Measurements from ENCODE around the gene PPP2R2D.

Gene PPP2R2D

DNA sequence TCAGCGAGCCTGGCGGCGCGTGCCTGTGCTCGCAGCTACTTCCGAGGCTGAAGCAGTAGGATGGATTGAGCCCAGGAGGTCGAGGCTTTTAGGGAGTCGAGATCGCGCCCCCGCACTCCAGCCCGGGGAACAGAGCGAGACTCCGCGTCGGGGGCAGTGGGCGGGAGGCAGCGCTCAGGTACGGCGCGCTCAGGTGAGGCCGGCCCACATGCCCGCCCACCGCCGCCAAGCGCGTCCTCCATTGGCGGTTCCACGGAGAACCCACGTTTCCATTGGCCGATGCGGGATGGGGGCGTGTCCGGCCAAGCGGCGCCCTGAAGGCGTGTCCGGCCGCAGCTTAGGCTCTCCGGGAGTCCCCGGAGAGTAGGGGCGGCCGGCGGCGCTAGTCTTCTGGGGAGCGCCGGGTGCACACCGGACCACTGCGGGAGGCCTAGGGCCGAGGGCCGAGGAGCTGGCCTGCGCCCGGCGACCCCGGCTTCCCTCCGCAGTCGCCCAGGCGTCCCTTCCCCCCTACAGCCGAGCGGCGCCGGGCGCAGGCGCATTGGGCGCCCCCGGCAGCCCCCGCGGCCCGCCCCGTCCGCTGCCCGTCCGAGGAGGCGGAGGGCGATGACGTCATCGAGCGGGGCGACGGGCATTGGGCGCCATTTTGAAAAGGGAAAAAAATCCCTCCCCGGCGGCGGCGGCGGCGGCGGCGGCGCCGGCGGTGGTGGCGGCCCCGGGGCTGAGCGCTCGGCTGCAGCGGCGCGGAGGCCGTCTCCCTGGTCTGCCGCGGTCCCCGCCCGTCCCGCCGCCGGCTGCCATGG lies at the start of gene PPP2R2D:
PPP2R2D (plus strand) TSS at position 659 of the 803 bp plus-strand sequence; CDS start at position 800, 141 bp downstream.
- Mint-ChIP-seq H3K4me3 (peak within 1 kb of the TSS; percentile 81), H3K4me1 (peaks cover 64% of the 10 kb centered on the region)

DNA sequence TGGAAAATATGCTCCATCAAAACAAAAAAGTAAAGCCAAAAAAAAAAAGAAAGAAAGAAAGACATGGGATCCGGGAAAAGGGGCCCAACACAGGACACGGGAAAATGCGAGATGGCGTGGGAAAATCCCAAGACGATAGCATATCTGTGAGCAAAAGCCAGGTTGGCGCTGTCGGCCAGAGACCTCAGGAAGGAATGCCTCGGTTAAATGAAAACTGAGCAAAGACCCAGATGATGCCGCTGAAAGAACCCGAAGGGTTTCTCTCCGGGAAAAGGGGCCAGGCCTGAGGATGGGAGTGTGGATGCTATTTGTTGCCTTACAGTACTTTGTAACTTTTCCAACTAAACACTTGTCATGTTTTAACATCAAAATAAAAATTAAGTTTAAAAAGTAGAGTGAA lies 49.5 kb upstream of the PPP2R2D start:
- H3K4me3 Mint-ChIP-seq: no peak overlapping the region
- H3K4me1 Mint-ChIP-seq: no peaks in the 10 kb centered on the region
- ATAC-seq (no peak), DNase-seq (ENCODE audit: low spot score in 2 of 2) (no peak)
- peaks cover 5% of the 10 kb centered on the region for H3K9me3 Mint-ChIP-seq
- peak overlapping the region; percentile 60 for H3K27ac Mint-ChIP-seq
- H3K36me3 Mint-ChIP-seq: peaks cover 11% of the 10 kb centered on the region

More for the DNA sequence above, at the start of gene PPP2R2D:
- Mint-ChIP-seq H3K9me3 (no peaks in the 10 kb centered on the region), H3K36me3 (peaks cover 48% of the 10 kb centered on the region), H3K27ac (peak within 1 kb of the TSS; percentile 90)
- peak; percentile 87 for ATAC-seq
- DNase-seq (ENCODE audit: low spot score in 2 of 2): peak; percentile 95 to 98

DNA sequence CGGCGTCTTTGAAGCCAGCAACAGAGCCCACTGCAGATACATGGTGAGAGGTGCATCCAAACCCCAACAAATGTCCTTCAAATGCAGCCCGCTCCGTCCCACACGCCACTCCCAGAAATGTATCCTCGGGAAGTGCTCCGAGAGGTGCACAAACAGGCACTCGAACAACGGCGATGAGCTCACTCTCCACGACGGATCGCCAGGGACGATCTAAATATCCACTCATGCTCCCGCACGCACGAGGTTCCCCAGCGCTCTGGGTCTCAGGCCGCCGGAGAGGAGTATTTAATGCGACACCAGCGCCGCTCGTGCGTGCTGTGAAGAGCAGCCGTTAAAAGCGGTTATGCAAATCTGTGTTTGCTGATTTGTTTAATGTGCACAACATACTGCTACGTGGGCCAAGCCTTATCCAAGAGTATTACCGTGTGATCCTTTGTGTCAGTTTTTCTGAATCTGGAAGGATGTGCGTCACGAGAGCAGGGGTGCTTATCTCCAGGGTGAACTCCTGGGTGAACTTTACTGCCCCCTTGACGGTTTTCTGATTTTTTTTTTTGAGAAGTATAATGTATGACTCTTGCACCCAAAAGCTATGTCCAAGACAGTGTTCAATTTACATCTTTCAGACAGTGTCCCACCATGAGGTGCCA lies 48.5 kb upstream of the PPP2R2D start:
- H3K27ac Mint-ChIP-seq: no peak overlapping the region
- DNase-seq (ENCODE audit: low spot score in 2 of 2) (no peak), ATAC-seq (no peak)
- H3K4me1 Mint-ChIP-seq: no peaks in the 10 kb centered on the region
- H3K36me3 Mint-ChIP-seq: peaks cover 11% of the 10 kb centered on the region
- H3K9me3 Mint-ChIP-seq: peaks cover 5% of the 10 kb centered on the region
- no peak overlapping the region for H3K4me3 Mint-ChIP-seq

DNA sequence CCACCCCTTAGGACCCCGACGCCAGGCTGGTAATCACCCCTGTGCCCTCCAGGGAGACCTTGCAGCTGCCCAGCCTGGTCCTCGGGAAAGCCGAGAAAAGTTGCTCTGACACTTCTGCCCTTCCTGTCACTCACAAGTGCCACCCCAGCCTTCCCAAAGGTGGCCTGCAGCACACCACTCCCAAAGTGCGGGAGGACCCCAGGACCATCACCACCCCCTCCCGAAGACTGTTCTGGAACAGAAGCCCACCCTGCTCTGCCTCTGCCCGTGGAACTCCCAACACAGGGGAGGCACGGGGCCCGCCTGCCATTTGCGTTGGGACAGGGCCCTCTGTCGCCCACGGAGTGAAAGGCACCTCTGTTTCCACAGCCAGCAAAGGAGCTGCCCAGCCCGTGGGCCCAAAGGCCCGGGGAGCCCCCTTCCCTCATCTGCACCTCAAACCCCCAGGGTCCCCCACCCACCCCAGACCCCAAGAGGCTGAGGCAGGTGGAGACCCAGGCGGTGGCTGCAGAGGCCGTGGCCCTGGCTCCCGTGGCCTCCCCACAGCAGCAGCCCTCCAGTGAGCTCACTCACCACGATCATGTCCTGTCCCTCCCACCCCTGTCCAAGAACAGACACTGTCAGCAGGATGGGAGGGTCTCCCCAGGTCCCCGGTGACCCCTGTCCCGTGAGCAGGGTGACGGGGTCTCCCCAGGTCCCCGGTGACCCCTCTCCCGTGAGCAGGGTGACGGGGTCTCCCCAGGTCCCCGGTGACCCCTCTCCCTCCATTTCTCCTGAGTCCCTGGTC lies 47.8 kb upstream of the PPP2R2D start:
- no peak for ATAC-seq
- H3K9me3 Mint-ChIP-seq: peaks cover 5% of the 10 kb centered on the region
- DNase-seq (ENCODE audit: low spot score in 2 of 2): no peak
- H3K4me3 Mint-ChIP-seq: no peak overlapping the region
- no peaks in the 10 kb centered on the region for H3K4me1 Mint-ChIP-seq
- no peak overlapping the region for H3K27ac Mint-ChIP-seq
- H3K36me3 Mint-ChIP-seq: peaks cover 11% of the 10 kb centered on the region

DNA sequence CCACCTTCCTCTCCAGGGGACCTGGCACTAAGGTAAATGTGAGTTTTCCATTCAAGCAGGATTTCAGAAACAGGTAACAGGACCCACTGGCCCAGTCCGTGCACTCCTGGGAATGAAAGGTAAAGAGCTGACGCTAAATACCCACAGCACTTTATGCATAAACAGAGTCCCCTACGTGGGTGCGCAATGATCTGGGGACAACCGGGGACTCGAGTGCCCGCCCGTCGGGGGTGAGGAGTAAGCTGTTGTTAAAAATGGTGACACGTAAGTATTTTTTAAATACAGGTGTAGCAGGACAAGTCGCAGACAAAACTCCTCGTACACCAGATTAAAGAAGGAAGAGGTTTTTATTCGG lies 47.2 kb upstream of the PPP2R2D start:
- H3K4me1 Mint-ChIP-seq: no peaks in the 10 kb centered on the region
- ATAC-seq (no peak), DNase-seq (ENCODE audit: low spot score in 2 of 2) (no peak)
- no peak overlapping the region for H3K4me3 Mint-ChIP-seq
- peaks cover 5% of the 10 kb centered on the region for H3K9me3 Mint-ChIP-seq
- H3K27ac Mint-ChIP-seq: no peak overlapping the region
- H3K36me3 Mint-ChIP-seq: peaks cover 11% of the 10 kb centered on the region

DNA sequence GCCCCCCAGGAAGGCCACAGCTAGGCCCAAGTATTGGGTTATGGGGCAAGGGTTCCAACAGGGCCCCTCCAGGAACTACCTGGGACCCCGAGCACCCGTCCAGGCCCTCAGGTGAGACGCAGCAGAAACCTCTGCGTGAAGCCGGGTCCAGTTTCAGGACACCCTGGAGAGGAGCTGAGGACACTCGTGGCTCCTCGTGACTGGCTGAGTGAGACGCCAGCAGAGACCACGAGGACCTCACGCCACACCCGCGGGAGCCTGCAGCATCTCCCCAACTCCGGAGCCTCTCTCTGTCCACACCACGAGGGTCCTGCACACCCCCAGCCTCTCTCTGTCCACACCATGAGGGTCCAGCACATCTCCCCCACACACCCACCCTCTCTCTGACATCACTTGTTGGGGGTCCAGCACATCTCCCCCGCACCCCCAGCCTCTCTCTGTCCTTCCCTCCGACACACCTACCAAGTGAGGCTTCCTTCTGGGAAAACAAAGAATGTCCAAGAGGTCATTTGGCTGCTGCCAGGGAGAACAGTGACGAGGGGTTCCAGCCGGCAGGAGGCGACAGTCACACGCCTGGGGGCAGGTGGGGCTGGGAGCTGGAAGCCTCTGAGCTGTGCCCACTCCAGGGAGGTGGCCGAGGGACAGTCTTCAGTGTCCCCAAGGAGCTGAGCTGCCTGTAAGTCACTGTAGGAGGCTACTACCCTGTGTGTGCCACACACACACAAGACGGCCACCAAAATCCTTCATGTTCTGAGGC lies 46.1 kb upstream of the PPP2R2D start:
- no peaks in the 10 kb centered on the region for H3K4me1 Mint-ChIP-seq
- no peak overlapping the region for H3K27ac Mint-ChIP-seq
- no peak overlapping the region for H3K4me3 Mint-ChIP-seq
- peaks cover 5% of the 10 kb centered on the region for H3K9me3 Mint-ChIP-seq
- DNase-seq (ENCODE audit: low spot score in 2 of 2) (no peak), ATAC-seq (no peak)
- H3K36me3 Mint-ChIP-seq: peaks cover 11% of the 10 kb centered on the region

DNA sequence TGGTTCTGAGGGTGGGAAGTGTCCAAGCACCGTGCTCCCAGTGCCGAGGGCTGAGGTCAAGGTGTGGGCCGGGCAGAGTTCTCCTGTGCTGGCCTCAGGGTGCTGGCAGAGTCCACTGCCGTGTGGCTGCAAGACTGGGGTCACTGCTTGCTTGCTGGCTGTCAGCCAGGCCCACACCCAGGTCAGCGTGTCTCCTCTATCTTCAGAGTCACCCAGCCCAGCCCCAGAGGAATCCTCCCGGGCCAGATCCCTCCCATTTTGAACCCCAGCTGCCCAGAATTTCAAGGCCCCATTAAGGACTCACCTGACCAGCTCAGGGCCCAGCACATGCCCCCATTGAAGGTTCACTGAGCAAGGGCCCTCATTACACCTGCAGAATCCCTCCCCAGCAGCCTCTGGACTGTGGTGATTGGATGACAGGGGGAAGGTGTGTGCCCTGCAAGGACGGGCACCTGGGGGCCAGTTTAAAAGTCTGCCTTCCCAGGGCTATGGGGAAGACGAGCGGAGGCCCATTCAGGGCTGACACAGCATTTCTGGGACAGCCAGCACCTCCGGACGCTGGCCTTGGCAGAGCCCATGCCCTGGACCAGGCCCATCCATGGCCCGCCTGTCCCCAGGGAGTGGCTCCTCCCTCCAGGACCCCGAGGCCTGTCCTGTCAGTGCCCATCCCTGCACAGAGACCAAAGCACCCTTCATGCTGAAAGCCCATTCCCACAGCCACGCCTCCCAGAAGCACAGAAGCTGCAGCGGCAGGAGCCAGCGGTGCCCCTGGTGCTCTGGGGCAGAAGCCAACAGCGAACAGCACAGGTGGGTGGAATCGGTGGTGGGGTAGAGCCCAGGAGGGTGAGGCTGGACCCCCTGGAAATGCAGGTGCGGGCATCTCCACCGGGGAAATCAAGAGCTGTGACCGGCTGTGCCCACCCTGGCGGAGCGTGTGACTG lies 45.1 kb upstream of the PPP2R2D start:
- ATAC-seq: no peak
- peaks cover 5% of the 10 kb centered on the region for H3K9me3 Mint-ChIP-seq

DNA sequence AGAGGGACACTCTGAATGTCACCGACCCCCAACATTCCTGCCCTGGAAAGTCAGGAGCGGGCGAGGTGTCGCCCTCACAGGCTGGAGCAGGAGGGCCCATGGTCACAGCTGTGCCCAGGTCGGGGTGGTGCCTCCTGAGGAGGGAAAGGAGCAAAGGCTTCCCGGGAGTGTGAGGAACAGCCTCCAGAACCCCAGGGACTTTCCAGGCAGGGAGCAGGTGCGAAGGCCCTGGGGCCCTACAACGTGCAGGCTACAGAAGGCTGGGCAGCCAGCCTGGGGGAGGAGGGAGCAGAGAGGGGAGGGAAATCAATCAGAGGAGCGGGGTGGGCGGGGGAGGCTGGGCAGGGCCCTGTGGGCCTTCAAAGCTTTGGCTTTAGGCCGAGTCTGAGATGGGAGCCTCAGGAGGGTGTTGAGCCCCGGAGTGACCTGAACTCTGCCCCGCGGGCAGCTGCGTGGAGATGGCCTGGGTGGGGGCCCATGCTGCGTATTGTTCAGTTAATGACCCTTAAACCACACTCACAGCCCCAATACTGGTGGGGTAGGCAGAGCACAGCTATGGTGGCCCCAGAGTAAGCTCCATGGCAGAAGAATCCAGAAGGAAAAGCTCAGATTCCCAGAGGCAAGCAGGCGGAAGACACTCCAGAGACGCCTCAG lies 44.2 kb upstream of the PPP2R2D start:
- H3K4me1 Mint-ChIP-seq: no peaks in the 10 kb centered on the region
- H3K27ac Mint-ChIP-seq: no peak overlapping the region
- H3K9me3 Mint-ChIP-seq: no peaks in the 10 kb centered on the region
- ATAC-seq (no peak), DNase-seq (ENCODE audit: low spot score in 2 of 2) (no peak)
- H3K36me3 Mint-ChIP-seq: no peaks in the 10 kb centered on the region
- no peak overlapping the region for H3K4me3 Mint-ChIP-seq

More for the DNA sequence above, 45.1 kb upstream of the PPP2R2D start:
- H3K27ac Mint-ChIP-seq: no peak overlapping the region
- H3K4me3 Mint-ChIP-seq: no peak overlapping the region
- peaks cover 7% of the 10 kb centered on the region for H3K36me3 Mint-ChIP-seq
- no peaks in the 10 kb centered on the region for H3K4me1 Mint-ChIP-seq
- no peak for DNase-seq (ENCODE audit: low spot score in 2 of 2)

DNA sequence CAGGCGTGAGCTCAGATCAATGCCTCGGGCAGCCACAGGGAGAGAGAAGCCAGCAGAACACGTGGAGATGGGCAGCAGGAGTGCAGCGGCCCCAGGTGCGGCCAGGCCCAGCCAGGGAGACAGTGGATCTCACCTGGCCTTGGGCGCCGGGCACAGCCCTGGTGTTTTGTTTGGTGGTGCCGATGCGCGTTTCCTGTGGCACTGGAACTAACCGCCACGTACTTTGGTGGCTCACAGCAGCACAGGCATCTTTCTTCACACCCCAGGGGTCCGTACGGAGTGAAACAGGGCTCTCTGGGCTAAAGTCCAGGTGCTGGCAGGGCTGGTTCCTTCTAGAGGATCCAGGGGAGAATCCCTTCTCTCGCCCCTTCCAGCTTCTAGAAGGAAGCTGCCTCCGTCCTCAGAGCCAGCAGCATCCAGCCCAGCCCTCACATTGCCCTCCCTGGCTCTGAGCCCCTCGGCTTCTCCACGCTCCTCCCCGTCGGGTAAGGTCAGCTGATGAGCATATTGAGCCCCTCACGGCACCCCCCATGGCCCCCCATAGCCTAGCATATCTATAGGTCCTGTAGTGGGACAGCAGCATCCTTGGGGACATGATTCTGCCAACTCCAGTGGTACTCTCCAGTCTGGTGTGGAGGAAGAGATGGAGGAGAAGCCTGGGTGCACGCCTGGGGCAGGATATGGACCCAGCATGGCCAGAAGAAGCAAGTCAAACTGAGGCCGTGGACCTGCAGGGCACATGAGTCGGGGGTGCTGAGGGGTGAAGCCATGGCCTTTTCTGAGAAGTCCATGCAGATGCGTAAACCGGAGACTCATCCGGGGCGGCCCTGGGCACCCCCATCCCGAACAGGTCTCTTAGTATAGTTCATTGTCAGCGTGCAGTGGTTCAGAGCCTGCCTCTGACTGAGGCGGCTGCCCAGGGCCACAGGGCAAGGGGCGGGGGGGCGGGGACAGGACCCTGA lies 43.4 kb upstream of the PPP2R2D start:
- H3K27ac Mint-ChIP-seq: no peak overlapping the region
- no peaks in the 10 kb centered on the region for H3K9me3 Mint-ChIP-seq
- no peaks in the 10 kb centered on the region for H3K4me1 Mint-ChIP-seq
- no peak for ATAC-seq
- no peak for DNase-seq (ENCODE audit: low spot score in 2 of 2)
- no peak overlapping the region for H3K4me3 Mint-ChIP-seq
- no peaks in the 10 kb centered on the region for H3K36me3 Mint-ChIP-seq

DNA sequence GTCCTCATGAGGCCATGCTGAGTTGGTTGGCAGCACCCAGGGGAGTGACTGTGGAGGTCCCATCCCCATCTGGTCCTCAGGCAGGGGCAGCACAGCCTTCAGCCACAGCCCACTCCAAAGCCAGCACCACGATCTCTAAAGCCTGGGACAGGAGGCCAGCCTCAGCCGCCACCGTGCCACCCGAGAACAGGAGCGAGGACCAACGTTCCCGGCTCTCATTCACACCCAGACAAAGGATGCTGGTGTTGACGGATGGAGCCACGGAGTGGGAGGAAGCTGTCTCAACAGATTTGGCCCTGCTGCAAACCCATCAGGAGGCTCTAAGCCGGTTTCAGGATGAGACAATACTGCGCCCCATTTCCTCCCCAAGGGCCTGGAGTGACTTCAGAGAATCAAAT lies 42.7 kb upstream of the PPP2R2D start:
- no peak overlapping the region for H3K27ac Mint-ChIP-seq
- no peaks in the 10 kb centered on the region for H3K36me3 Mint-ChIP-seq
- DNase-seq (ENCODE audit: low spot score in 2 of 2) (no peak), ATAC-seq (no peak)
- H3K9me3 Mint-ChIP-seq: no peaks in the 10 kb centered on the region
- no peak overlapping the region for H3K4me3 Mint-ChIP-seq
- H3K4me1 Mint-ChIP-seq: no peaks in the 10 kb centered on the region

DNA sequence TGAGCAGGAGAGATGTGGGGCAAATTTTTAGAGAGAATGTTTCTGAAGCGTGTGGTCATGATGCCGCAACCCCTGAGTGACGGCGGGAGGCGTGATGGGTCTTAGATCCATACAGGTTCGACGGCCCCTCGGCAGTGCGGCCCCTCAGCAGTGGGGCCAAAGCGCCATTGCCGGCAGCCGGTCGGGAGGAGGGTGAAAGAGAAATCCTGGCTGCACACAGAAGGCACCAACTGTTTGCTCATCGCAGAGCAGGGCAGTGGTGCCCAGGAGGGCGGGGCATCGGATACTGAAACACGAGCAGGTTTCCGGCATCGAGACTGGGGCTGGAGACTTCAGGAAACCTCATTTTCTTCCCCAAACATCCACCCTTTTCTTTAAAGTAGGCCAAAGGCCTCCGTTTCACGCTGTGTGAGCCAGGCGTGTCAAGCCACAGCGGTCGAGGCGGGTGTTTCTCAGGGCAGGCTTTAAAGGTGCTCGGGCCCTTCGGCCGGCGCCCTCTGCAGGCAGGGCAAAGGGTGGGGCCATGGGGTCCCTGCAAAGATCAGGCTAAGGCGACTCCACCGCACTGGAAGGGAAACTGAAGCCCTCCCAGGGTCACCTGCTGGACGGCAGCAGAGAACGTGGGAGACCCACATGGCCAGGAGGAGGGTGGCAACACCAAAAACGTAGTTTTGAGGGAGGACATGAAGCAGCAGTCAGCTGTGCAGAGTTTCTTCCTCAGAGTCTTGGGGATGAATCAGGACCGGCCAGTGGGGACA lies 42.0 kb upstream of the PPP2R2D start:
- H3K27ac Mint-ChIP-seq: no peak overlapping the region
- H3K4me1 Mint-ChIP-seq: no peaks in the 10 kb centered on the region
- ATAC-seq: no peak

DNA sequence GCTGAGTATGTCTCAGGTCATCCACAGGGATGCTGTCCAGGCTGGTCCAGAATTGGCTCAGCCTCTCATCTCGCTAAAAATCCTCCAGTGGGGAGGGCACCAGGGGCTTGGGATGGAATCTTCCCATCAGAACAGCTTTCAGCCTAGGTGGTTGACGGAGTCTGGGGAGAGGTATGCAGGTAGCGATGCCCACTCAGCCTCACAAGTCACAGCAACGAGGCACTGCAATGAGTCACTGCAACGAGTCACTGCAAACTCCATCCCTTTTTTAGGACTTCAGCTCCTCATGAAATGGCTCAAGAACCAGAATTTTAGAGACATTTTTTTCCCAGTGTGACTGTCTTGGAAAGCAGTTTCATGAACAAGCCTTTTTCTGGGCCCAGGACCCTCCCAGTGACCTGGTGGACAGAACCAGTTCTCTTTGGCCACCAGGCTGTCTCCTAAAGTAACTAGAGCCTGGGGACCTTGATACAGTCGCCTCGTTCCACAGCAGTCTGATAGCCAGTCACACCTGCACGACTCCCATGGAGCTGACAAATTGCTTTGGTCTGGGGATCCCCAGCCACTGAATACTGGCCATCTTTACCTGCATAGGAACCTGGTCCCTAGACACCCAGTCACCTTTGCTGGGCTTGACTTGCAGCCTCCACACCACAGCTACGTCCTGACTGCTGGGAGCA lies 41.3 kb upstream of the PPP2R2D start:
- Mint-ChIP-seq H3K9me3 (no peaks in the 10 kb centered on the region), H3K4me3 (no peak overlapping the region), H3K27ac (no peak overlapping the region), H3K36me3 (no peaks in the 10 kb centered on the region), H3K4me1 (no peaks in the 10 kb centered on the region)
- ATAC-seq (no peak), DNase-seq (ENCODE audit: low spot score in 2 of 2) (no peak)

More for the DNA sequence above, 42.0 kb upstream of the PPP2R2D start:
- DNase-seq (ENCODE audit: low spot score in 2 of 2): no peak
- Mint-ChIP-seq H3K36me3 (no peaks in the 10 kb centered on the region), H3K9me3 (no peaks in the 10 kb centered on the region), H3K4me3 (no peak overlapping the region)
